K562 (cell line): ENCODE results near the gene AKAP6. TPM values are rescaled to one million over a fixed set of nuclear protein-coding genes. Genes with fewer than 3 reads are reported as not detected.
A peak's percentile ranks its signal among the peaks of the same experiment; 100 is the strongest.

ENCODE experiments used
- ATAC-seq: fragments of 200-7000 bp; cut with Tn5 transposase; 3 replicates; pipeline ENCODE4 v1.9.1; 2020; ENCODE audit warnings: moderate library complexity
- BruUV-seq: library from RNA; stranded (reverse); fragments of 400-500 nt; replicated peaks from 2 replicates; lab custom pipeline; 2021; lab: Mats Ljungman, UMichigan
- CTCF ChIA-PET: fragments of 300-600 bp; formaldehyde crosslinking; extraction: SDS; loops from one replicate; lab custom pipeline; 2021; ENCODE audit warnings: low intra/inter-chr PET ratio; lab: Yijun Ruan, JAX
- POLR2A ChIA-PET: fragments of 300-600, 350-650 bp; sonication (Branson Sonifier 250); formaldehyde crosslinking; extraction: SDS; loops from one replicate; lab custom pipeline; 2021; ENCODE audit warnings: antibody characterized with exemption, inconsistent platforms; lab: Yijun Ruan, JAX
- DNase-seq, 4 experiments: peaks; one replicate each; pipeline versions ENCODE4 v3.0.0 to v3.0.0-alpha.2; 2011 to 2018; ENCODE audit warnings: low spot score in 3 of 4, mixed read lengths in 3 of 4; ENCODE audit errors: extremely low read depth in 1 of 4
- FAIRE-seq: peaks from 2 replicates; lab custom pipeline; 2011; peaks lifted over from hg19 to GRCh38; lab: Jason Lieb, UNC
- H2AFZ ChIP-seq: 2 replicates; pipeline ENCODE4 v1.6.0; 2011; ENCODE audit warnings: low read depth, low read length, control low read depth, inconsistent platforms
- H3K27ac ChIP-seq: fragments of 200-600 bp; 3 replicates; pipeline ENCODE4 v1.8.0; 2011; ENCODE audit warnings: low read depth, mild to moderate bottlenecking, control low read depth, inconsistent platforms, low read length, moderate library complexity, mixed read lengths; ENCODE audit errors: extremely low read depth
- H3K27me3 ChIP-seq, 2 experiments: fragments of 300-600 bp in 1 of 2; 2 replicates in 1 of 2; 3 replicates in 1 of 2; pipeline versions ENCODE4 v1.6.0 to v1.8.0; 2011; ENCODE audit warnings: inconsistent platforms in 2 of 2, low read length in 2 of 2, mild to moderate bottlenecking in 1 of 2, mixed read lengths in 1 of 2, moderate library complexity in 1 of 2; ENCODE audit not compliant: control insufficient read depth in 2 of 2, insufficient read depth in 2 of 2
- H3K36me3 ChIP-seq: fragments of 300-600 bp; 3 replicates; pipeline ENCODE4 v1.8.0; 2011; ENCODE audit warnings: mild to moderate bottlenecking, low read length, inconsistent platforms; ENCODE audit not compliant: control insufficient read depth, insufficient read depth
- H3K4me1 ChIP-seq, 2 experiments: fragments of 200-600 bp in 1 of 2; replicated peaks in 1 of 2; 2 replicates in 1 of 2; 3 replicates in 1 of 2; pipeline versions ENCODE4 v1.5.1 to v1.8.0; 2011; ENCODE audit warnings: inconsistent platforms in 2 of 2, low read length in 2 of 2, mild to moderate bottlenecking in 1 of 2, mixed read lengths in 1 of 2, moderate library complexity in 1 of 2; ENCODE audit not compliant: control insufficient read depth in 2 of 2, insufficient read depth in 2 of 2
- H3K4me2 ChIP-seq: 2 replicates; pipeline ENCODE4 v1.6.1; 2011; ENCODE audit warnings: low read length, control low read depth, inconsistent platforms, mixed read lengths; ENCODE audit not compliant: insufficient read depth
- H3K4me3 ChIP-seq: fragments of 200-600 bp; sonication (generic), shearing (Covaris generic); 2 replicates; pipeline ENCODE4 v1.5.1; 2016; ENCODE audit warnings: control low read depth, inconsistent platforms
- H3K79me2 ChIP-seq: fragments of 200-600 bp; 3 replicates; pipeline ENCODE4 v1.8.0; 2011; ENCODE audit warnings: low read length, inconsistent platforms; ENCODE audit not compliant: control insufficient read depth, insufficient read depth
- H3K9ac ChIP-seq, 2 experiments: 2 replicates each; pipeline versions ENCODE4 v1.6.0 to v1.6.1; 2011; ENCODE audit warnings: low read depth in 2 of 2, low read length in 2 of 2, control low read depth in 1 of 2, inconsistent platforms in 1 of 2, mild to moderate bottlenecking in 1 of 2, mixed read lengths in 1 of 2; ENCODE audit not compliant: insufficient read depth in 1 of 2
- H3K9me1 ChIP-seq: one replicate; pipeline ENCODE4 v1.6.0; 2011; ENCODE audit warnings: inconsistent platforms, mild to moderate bottlenecking, low read length, moderate library complexity; ENCODE audit not compliant: control insufficient read depth, insufficient read depth
- H3K9me3 ChIP-seq: replicated peaks from 2 replicates; pipeline ENCODE4 v1.5.1; 2011; ENCODE audit warnings: low read depth, low read length, inconsistent platforms; ENCODE audit not compliant: control insufficient read depth, insufficient read depth
- H4K20me1 ChIP-seq: replicated peaks from 2 replicates; pipeline ENCODE4 v1.6.1; 2011; ENCODE audit warnings: low read length, inconsistent platforms, mixed read lengths; ENCODE audit not compliant: control insufficient read depth, insufficient read depth
- C11orf30 ChIP-seq: fragments of 450-650 bp; IDR thresholded peaks from 2 replicates; pipeline ENCODE4 v1.6.1; 2016; ENCODE audit warnings: low read depth, mild to moderate bottlenecking
- CBX1 ChIP-seq: sonication (generic); IDR thresholded peaks from 2 replicates; pipeline ENCODE4 v1.6.1; 2016; ENCODE audit warnings: antibody characterized with exemption, low read depth, mild to moderate bottlenecking
- KLF6 ChIP-seq: fragments of 250-450 bp; sonication (Bioruptor Pico); IDR thresholded peaks from 2 replicates; pipeline ENCODE4 v1.4.0; 2020; ENCODE audit warnings: mild to moderate bottlenecking, moderate library complexity, borderline replicate concordance
- MAFF ChIP-seq: IDR thresholded peaks from 2 replicates; pipeline ENCODE4 v1.6.1; 2012; ENCODE audit warnings: low read length, improper control_type of control experiment
- MAFG ChIP-seq: fragments of 450-650 bp; conservative IDR thresholded peaks from 2 replicates; pipeline ENCODE4 v1.6.1; 2016; ENCODE audit warnings: missing genetic modification characterization, missing compliant biosample characterization
- MAFK ChIP-seq: IDR thresholded peaks from 2 replicates; pipeline ENCODE4 v1.6.1; 2011; ENCODE audit warnings: low read length, improper control_type of control experiment
- MEF2D ChIP-seq: conservative IDR thresholded peaks from 2 replicates; pipeline ENCODE4 v1.6.1; 2016; ENCODE audit warnings: low read depth, missing genetic modification characterization, missing compliant biosample characterization
- PHF8 ChIP-seq: fragments of 200-600 bp; sonication (generic); IDR thresholded peaks from 2 replicates; pipeline ENCODE4 v1.6.1; 2012; ENCODE audit warnings: mixed run types, mild to moderate bottlenecking, inconsistent platforms, low read length, moderate library complexity, borderline replicate concordance
- ZNF143 ChIP-seq: sonication (generic); formaldehyde crosslinking; IDR thresholded peaks from 2 replicates; pipeline ENCODE4 v1.9.0; 2022; ENCODE audit warnings: mild to moderate bottlenecking, missing genetic modification reagents
- ZNF316 ChIP-seq: fragments of 450-650 bp; IDR thresholded peaks from 2 replicates; pipeline ENCODE4 v1.6.1; 2016
- WGBS: fragments of 100-300 bp; shearing (Covaris generic); methylation state at CpG from one replicate; pipeline ENCODE4 v1.1.6; 2016; ENCODE audit warnings: low coverage, mixed read lengths; ENCODE audit not compliant: insufficient coverage; ENCODE audit errors: missing lambda C conversion rate; 5-methylcytosine and 5-hydroxymethylcytosine counted together
- in situ Hi-C: fragments of 300-500 bp; cut with MboI; formaldehyde crosslinking; loops from 4 replicates; pipeline ENCODE4 v1.15.0; 2018; ENCODE audit warnings: inconsistent platforms, mixed read lengths
- intact Hi-C: fragments of 100-400 bp; cut with micrococcal nuclease; formaldehyde crosslinking; loops from 2 replicates; pipeline ENCODE4 v1.14.2; 2022
- polyA plus RNA-seq, 8 experiments: library from polyadenylated mRNA; depleted of rRNA in 4 of 8; stranded (reverse) in 5 of 8; unstranded in 3 of 8; fragments of >200 nt; fragmentation: Nextera tagmentation in 2 of 8; fragmentation: Illumina TruSeq in 1 of 8; extraction: Ambion mirVana in 2 of 8; extraction: Trizol in 1 of 8; gene quantifications; 2 replicates each; pipeline versions ENCODE4 v1.2.1 to v1.2.3, GENCODE V29; 2011 to 2014; ENCODE audit warnings: inconsistent platforms in 1 of 8, missing spikeins in 1 of 8
- total RNA-seq, 7 experiments: library from RNA; depleted of rRNA in 6 of 7; stranded (reverse); fragments of >200 nt in 6 of 7; fragmentation: Illumina TruSeq in 2 of 7; extraction: Trizol in 2 of 7; gene quantifications; 2 replicates each; pipeline versions ENCODE4 v1.2.1 to v1.2.3, GENCODE V29; 2011 to 2021; ENCODE audit warnings: low replicate concordance in 1 of 7
- TF ChIP-seq, protein P1 (sequence below): fragments of 450-650 bp; IDR thresholded peaks from 2 replicates; pipeline ENCODE4 v1.6.1; 2017; ENCODE audit warnings: antibody characterized with exemption, mild to moderate bottlenecking
- TF ChIP-seq, protein P2 (sequence below): fragments of 450-650 bp; IDR thresholded peaks from 2 replicates; pipeline ENCODE4 v1.6.1; 2016

AKAP6 gene
- total and polyA plus RNA-seq, 9 of the 15 experiments (the other 6 are each of a cell fraction or from before 2014, with no cell fraction given): 0.03 to 1.7 (median 0.48) TPM

DNA sequence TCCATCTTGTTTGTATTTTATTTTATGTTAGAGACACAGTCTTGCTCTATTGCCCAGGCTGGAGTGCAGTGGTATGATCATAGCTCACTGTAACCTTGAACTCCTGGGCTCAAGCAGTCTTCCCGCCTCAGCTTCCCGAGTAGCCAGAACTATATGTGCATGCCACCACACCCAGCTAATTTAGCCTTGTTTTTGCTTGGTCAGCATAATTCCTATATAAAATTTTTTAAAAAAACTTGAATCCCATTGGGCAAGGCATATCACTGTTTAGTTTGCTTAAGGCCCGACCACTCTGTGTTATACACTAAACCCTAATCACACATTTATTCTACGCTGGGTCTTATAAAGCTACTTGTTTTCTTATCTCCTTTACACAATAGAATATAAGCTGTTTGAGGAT is 266.4 kb downstream of the AKAP6 start:
- BruUV-seq: no TSS peak
- Histone ChIP-seq H3K79me2 (no peaks in the 10 kb centered on the region), H3K4me2 (no peak overlapping the region), H3K4me3 (no peak overlapping the region), H3K27me3 (no peaks in the 10 kb centered on the region), H2AFZ (no peak overlapping the region), H3K9me3 (no peaks in the 10 kb centered on the region), H3K9me1 (no peaks in the 10 kb centered on the region), H3K27ac (no peak overlapping the region), H3K9ac (no peak overlapping the region), H3K4me1 (no peaks in the 10 kb centered on the region), H3K36me3 (no peaks in the 10 kb centered on the region), H4K20me1 (no peaks in the 10 kb centered on the region)
- WGBS: 0% methylated on average over 4 of the region's 4 CpGs
- TF ChIP-seq MEF2D (tag): no peak
- TF ChIP-seq CBX1: no peak
- peak; percentile 75 for TF ChIP-seq C11orf30
- no peak for TF ChIP-seq ZNF143 (CRISPR knock-in tag)
- TF ChIP-seq MAFG (tag): peak; percentile 82
- TF ChIP-seq, protein P1, sequence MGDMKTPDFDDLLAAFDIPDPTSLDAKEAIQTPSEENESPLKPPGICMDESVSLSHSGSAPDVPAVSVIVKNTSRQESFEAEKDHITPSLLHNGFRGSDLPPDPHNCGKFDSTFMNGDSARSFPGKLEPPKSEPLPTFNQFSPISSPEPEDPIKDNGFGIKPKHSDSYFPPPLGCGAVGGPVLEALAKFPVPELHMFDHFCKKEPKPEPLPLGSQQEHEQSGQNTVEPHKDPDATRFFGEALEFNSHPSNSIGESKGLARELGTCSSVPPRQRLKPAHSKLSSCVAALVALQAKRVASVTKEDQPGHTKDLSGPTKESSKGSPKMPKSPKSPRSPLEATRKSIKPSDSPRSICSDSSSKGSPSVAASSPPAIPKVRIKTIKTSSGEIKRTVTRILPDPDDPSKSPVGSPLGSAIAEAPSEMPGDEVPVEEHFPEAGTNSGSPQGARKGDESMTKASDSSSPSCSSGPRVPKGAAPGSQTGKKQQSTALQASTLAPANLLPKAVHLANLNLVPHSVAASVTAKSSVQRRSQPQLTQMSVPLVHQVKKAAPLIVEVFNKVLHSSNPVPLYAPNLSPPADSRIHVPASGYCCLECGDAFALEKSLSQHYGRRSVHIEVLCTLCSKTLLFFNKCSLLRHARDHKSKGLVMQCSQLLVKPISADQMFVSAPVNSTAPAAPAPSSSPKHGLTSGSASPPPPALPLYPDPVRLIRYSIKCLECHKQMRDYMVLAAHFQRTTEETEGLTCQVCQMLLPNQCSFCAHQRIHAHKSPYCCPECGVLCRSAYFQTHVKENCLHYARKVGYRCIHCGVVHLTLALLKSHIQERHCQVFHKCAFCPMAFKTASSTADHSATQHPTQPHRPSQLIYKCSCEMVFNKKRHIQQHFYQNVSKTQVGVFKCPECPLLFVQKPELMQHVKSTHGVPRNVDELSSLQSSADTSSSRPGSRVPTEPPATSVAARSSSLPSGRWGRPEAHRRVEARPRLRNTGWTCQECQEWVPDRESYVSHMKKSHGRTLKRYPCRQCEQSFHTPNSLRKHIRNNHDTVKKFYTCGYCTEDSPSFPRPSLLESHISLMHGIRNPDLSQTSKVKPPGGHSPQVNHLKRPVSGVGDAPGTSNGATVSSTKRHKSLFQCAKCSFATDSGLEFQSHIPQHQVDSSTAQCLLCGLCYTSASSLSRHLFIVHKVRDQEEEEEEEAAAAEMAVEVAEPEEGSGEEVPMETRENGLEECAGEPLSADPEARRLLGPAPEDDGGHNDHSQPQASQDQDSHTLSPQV: no peak
- TF ChIP-seq ZNF316: peak; percentile 80
- TF ChIP-seq, protein P2, sequence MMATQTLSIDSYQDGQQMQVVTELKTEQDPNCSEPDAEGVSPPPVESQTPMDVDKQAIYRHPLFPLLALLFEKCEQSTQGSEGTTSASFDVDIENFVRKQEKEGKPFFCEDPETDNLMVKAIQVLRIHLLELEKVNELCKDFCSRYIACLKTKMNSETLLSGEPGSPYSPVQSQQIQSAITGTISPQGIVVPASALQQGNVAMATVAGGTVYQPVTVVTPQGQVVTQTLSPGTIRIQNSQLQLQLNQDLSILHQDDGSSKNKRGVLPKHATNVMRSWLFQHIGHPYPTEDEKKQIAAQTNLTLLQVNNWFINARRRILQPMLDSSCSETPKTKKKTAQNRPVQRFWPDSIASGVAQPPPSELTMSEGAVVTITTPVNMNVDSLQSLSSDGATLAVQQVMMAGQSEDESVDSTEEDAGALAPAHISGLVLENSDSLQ: no peak
- no peak for TF ChIP-seq PHF8
- peak; percentile 90 for TF ChIP-seq MAFF
- TF ChIP-seq KLF6 (CRISPR knock-in tag): no peak
- TF ChIP-seq MAFK: peak; percentile 91
- in situ Hi-C loops (loop anchor here (25.0 kb wide), 1 partner anchor 1192 kb away; no protein-coding TSS in a partner anchor), intact Hi-C loops (no loop called here)
- ATAC-seq: no peak
- ChIA-PET CTCF (no interaction called here), POLR2A (no interaction called here)
- DNase-seq: no peak
- no peak for FAIRE-seq
